Keratinocyte (primary cell): ENCODE measurements around the gene CEP63. TPM values are rescaled to one million over a fixed set of nuclear protein-coding genes. Genes with fewer than 3 reads are reported as not detected.

Source experiments
- DNase-seq: peaks from one replicate; pipeline ENCODE4 v3.0.0-alpha.2; 2011; ENCODE audit warnings: low read depth, missing footprints, low spot score
- FAIRE-seq: peaks from 2 replicates; lab custom pipeline; 2011; peaks lifted over from hg19 to GRCh38; lab: Jason Lieb, UNC
- H2AFZ ChIP-seq: 2 replicates; pipeline ENCODE4 v1.6.0; 2012; ENCODE audit warnings: low read length, control low read depth, inconsistent platforms; ENCODE audit not compliant: control insufficient read depth
- H3K27ac ChIP-seq: 2 replicates; pipeline ENCODE4 v1.5.1; 2011; ENCODE audit warnings: low read length; ENCODE audit not compliant: control insufficient read depth, insufficient read depth
- H3K27me3 ChIP-seq: 3 replicates; pipeline ENCODE4 v1.6.0; 2011; ENCODE audit warnings: low read length; ENCODE audit not compliant: control insufficient read depth, insufficient read depth; ENCODE audit errors: extremely low read depth
- H3K36me3 ChIP-seq, 2 experiments: 2 replicates in 1 of 2; 3 replicates in 1 of 2; pipeline ENCODE4 v1.5.1; 2011; ENCODE audit warnings: low read length in 2 of 2, mild to moderate bottlenecking in 1 of 2; ENCODE audit not compliant: control insufficient read depth in 2 of 2, insufficient read depth in 2 of 2; ENCODE audit errors: extremely low read depth in 1 of 2
- H3K4me1 ChIP-seq: 3 replicates; pipeline ENCODE4 v1.5.1; 2011; ENCODE audit warnings: low read length; ENCODE audit not compliant: control insufficient read depth, insufficient read depth; ENCODE audit errors: extremely low read depth
- H3K4me2 ChIP-seq: 3 replicates; pipeline ENCODE4 v1.6.0; 2011; ENCODE audit warnings: low read depth, low read length; ENCODE audit not compliant: control insufficient read depth, insufficient read depth; ENCODE audit errors: extremely low read depth
- H3K4me3 ChIP-seq, 3 experiments: fragments of 200-600 bp in 1 of 3; sonication (generic) in 1 of 3; 2 replicates in 2 of 3; 3 replicates in 1 of 3; pipeline ENCODE4 v1.5.1; 2011 to 2016; ENCODE audit warnings: low read length in 3 of 3, mild to moderate bottlenecking in 3 of 3, control low read depth in 2 of 3, inconsistent platforms in 1 of 3, low read depth in 1 of 3, mixed read lengths in 1 of 3, mixed run types in 1 of 3, moderate library complexity in 1 of 3; ENCODE audit not compliant: control insufficient read depth in 2 of 3, insufficient read depth in 2 of 3; ENCODE audit errors: extremely low read depth in 1 of 3
- H3K79me2 ChIP-seq: 2 replicates; pipeline ENCODE4 v1.6.0; 2012; ENCODE audit warnings: low read length; ENCODE audit not compliant: control insufficient read depth, insufficient read depth
- H3K9ac ChIP-seq: 3 replicates; pipeline ENCODE4 v1.6.0; 2011; ENCODE audit warnings: low read length; ENCODE audit not compliant: control insufficient read depth, insufficient read depth; ENCODE audit errors: extremely low read depth
- H3K9me1 ChIP-seq: 3 replicates; pipeline ENCODE4 v1.6.0; 2011; ENCODE audit warnings: low read length; ENCODE audit not compliant: control insufficient read depth, insufficient read depth; ENCODE audit errors: extremely low read depth
- H3K9me3 ChIP-seq: 2 replicates; pipeline ENCODE4 v1.5.1; 2012; ENCODE audit warnings: low read depth, low read length; ENCODE audit not compliant: control insufficient read depth
- H4K20me1 ChIP-seq: 3 replicates; pipeline ENCODE4 v1.6.0; 2011; ENCODE audit warnings: low read length; ENCODE audit not compliant: control insufficient read depth, insufficient read depth; ENCODE audit errors: extremely low read depth
- CTCF ChIP-seq, 3 experiments: IDR thresholded peaks in 1 of 3; conservative IDR thresholded peaks in 1 of 3; optimal IDR thresholded peaks in 1 of 3; 2 replicates in 2 of 3; 3 replicates in 1 of 3; pipeline versions ENCODE3 to v1.5.1; 2011; ENCODE audit warnings: low read length in 3 of 3, mild to moderate bottlenecking in 3 of 3, moderate library complexity in 2 of 3, control low read depth in 1 of 3, inconsistent platforms in 1 of 3; ENCODE audit not compliant: insufficient read depth in 2 of 3; ENCODE audit errors: extremely low read depth in 1 of 3
- EZH2 ChIP-seq: IDR thresholded peaks from one replicate; pipeline ENCODE4 v1.6.1; 2012; ENCODE audit warnings: inconsistent platforms, mild to moderate bottlenecking, low read length, moderate library complexity
- dilution Hi-C: fragments of 300-500 bp; cut with MboI; formaldehyde crosslinking; loops from one replicate; pipeline ENCODE4 v1.7.0; 2020; ENCODE audit warnings: low sequenced_read_pairs; ENCODE audit not compliant: extremely low pct_ligation_motif_present
- polyA plus RNA-seq, 5 experiments: library from polyadenylated mRNA; depleted of rRNA in 3 of 5; stranded (reverse) in 3 of 5; stranded (forward) in 1 of 5; unstranded in 1 of 5; fragments of >200 nt; gene quantifications; 1 replicate in 1 of 5; 2 replicates in 3 of 5; 3 replicates in 1 of 5; pipeline versions ENCODE4 v1.2.1 to v1.2.3, GENCODE V29; 2011 to 2012; ENCODE audit warnings: missing spikeins in 2 of 5, low read depth in 1 of 5, low replicate concordance in 1 of 5

Gene CEP63
- polyA plus RNA-seq, 1 donor (not counting 4 experiments of a cell fraction or from before 2014, with no cell fraction given): 10.1 TPM

- H3K27ac ChIP-seq: no peak overlapping the region
- dilution Hi-C loops: no loop called here
- no peak for FAIRE-seq
Observed at GRCh38 chr3:134559591-134559990, 73.7 kb downstream of the CEP63 start.

DNA sequence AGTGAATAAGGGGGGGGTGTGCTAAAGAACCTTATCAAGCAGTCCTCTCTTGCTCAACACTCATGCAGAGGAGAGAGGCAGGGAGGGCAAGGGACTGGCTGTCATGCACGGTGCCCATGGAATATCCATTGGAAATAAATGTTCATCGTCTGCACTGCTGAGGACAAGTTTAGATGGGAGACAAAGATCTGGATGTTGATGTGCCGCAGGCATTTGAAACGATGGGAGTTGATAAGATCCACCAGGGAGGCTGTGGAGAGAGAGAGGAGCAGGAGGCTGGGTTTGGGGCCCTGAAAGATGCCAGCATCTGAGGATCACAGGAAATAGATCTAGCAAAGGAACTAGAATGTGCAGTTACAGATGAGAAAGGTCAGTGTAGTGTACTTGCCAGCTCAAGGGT, 76.2 kb downstream of the CEP63 start:
- Histone ChIP-seq H3K79me2 (no peaks in the 10 kb centered on the region), H3K9ac (no peak overlapping the region), H3K27me3 (no peaks in the 10 kb centered on the region), H3K4me1 (peaks cover 5% of the 10 kb centered on the region), H2AFZ (no peak overlapping the region), H3K9me1 (no peaks in the 10 kb centered on the region), H3K4me2 (no peak overlapping the region), H4K20me1 (no peaks in the 10 kb centered on the region), H3K4me3 (no peak overlapping the region), H3K27ac (no peak overlapping the region), H3K36me3 (peaks cover 0 to 4% of the 10 kb centered on the region in 2 experiments), H3K9me3 (no peaks in the 10 kb centered on the region)
- no peak for FAIRE-seq
- TF ChIP-seq EZH2: no peak
- dilution Hi-C loops: no loop called here
- DNase-seq: no peak

More at GRCh38 chr3:134559591-134559990, 73.7 kb downstream of the CEP63 start:
- H3K4me1 ChIP-seq: peaks cover 5% of the 10 kb centered on the region
- H3K9ac ChIP-seq: no peak overlapping the region
- H3K27me3 ChIP-seq: no peaks in the 10 kb centered on the region
- H3K36me3 ChIP-seq: peaks cover 0 to 4% of the 10 kb centered on the region in 2 experiments
- no peaks in the 10 kb centered on the region for H3K9me3 ChIP-seq
- no peaks in the 10 kb centered on the region for H3K79me2 ChIP-seq
- no peaks in the 10 kb centered on the region for H3K9me1 ChIP-seq
- no peak overlapping the region for H3K4me2 ChIP-seq
- H2AFZ ChIP-seq: no peak overlapping the region
- TF ChIP-seq EZH2 (no peak), CTCF (optimal IDR thresholded peaks at IDR 0.05 in 1 of 3, IDR thresholded peaks at IDR 0.05 in 1 of 3, conservative IDR thresholded peaks at IDR 0.05 in 1 of 3; ENCODE audit: extremely low read depth in 1 of 3, insufficient read depth in 2 of 3, low read length in 3 of 3) (no peak)
- no peak for DNase-seq
- H3K4me3 ChIP-seq: no peak overlapping the region
- H4K20me1 ChIP-seq: no peaks in the 10 kb centered on the region

GRCh38 chr3:134563601-134564000, 77.7 kb downstream of the CEP63 start:
- H3K9me3 ChIP-seq: no peaks in the 10 kb centered on the region
- TF ChIP-seq CTCF (optimal IDR thresholded peaks at IDR 0.05 in 1 of 3, IDR thresholded peaks at IDR 0.05 in 1 of 3, conservative IDR thresholded peaks at IDR 0.05 in 1 of 3; ENCODE audit: extremely low read depth in 1 of 3, insufficient read depth in 2 of 3, low read length in 3 of 3) (no peak), EZH2 (no peak)
- dilution Hi-C loops: no loop called here
- H3K9ac ChIP-seq: no peak overlapping the region
- H3K27ac ChIP-seq: no peak overlapping the region
- H3K4me1 ChIP-seq: peaks cover 5% of the 10 kb centered on the region
- H3K36me3 ChIP-seq: peaks cover 0 to 4% of the 10 kb centered on the region in 2 experiments
- no peaks in the 10 kb centered on the region for H3K79me2 ChIP-seq
- no peaks in the 10 kb centered on the region for H3K9me1 ChIP-seq
- no peaks in the 10 kb centered on the region for H4K20me1 ChIP-seq
- no peak overlapping the region for H3K4me3 ChIP-seq
- no peak overlapping the region for H2AFZ ChIP-seq
- H3K27me3 ChIP-seq: no peaks in the 10 kb centered on the region
- H3K4me2 ChIP-seq: no peak overlapping the region
- DNase-seq (no peak), FAIRE-seq (no peak)
